GM18873 (cell line): ENCODE data around the gene PKNOX2.

Experiments used
- ATAC-seq: cut with Tn5 transposase; IDR thresholded peaks from one replicate; pipeline ENCODE4 v1.9.1; 2021; ENCODE audit warnings: mild to moderate bottlenecking, moderate library complexity, moderate number of reproducible peaks; ENCODE audit not compliant: unreplicated experiment, low FRiP score

The PKNOX2 gene

GRCh38 chr11:125330462-125331325, 166.1 kb downstream of the PKNOX2 start:
- no peak for ATAC-seq

GRCh38 chr11:125331357-125332035, 166.9 kb downstream of the PKNOX2 start:
- no peak for ATAC-seq

- no peak for ATAC-seq
These were observed 168.3 kb downstream of the PKNOX2 start for GRCh38 chr11:125332821-125333220.

- ATAC-seq, result no peak
These were observed 169.0 kb downstream of the PKNOX2 start for GRCh38 chr11:125333354-125334073.

- no peak for ATAC-seq
These were observed 170.6 kb downstream of the PKNOX2 start for GRCh38 chr11:125335106-125335505.

GRCh38 chr11:125337836-125338834, 173.6 kb downstream of the PKNOX2 start:
- ATAC-seq, result no peak

GRCh38 chr11:125338886-125339811, 174.6 kb downstream of the PKNOX2 start:
- ATAC-seq, result no peak

GRCh38 chr11:125341676-125342075, 177.1 kb downstream of the PKNOX2 start:
- no peak for ATAC-seq

GRCh38 chr11:125342281-125342930, 177.9 kb downstream of the PKNOX2 start:
- ATAC-seq, result no peak

- no peak for ATAC-seq
These were observed 178.7 kb downstream of the PKNOX2 start for GRCh38 chr11:125343086-125343717.

- no peak for ATAC-seq
These were observed 179.2 kb downstream of the PKNOX2 start for GRCh38 chr11:125343718-125344131.

GRCh38 chr11:125344846-125345420, 180.4 kb downstream of the PKNOX2 start:
- ATAC-seq, result no peak

GRCh38 chr11:125345421-125346178, 181.0 kb downstream of the PKNOX2 start:
- no peak for ATAC-seq

- ATAC-seq, result no peak
These were observed 181.6 kb downstream of the PKNOX2 start for GRCh38 chr11:125346179-125346530.

- ATAC-seq, result no peak
These were observed 182.2 kb downstream of the PKNOX2 start for GRCh38 chr11:125346565-125347260.

GRCh38 chr11:125347261-125347585, 182.7 kb downstream of the PKNOX2 start:
- no peak for ATAC-seq
